Omental fat pad (tissue), 4 donors: ENCODE data around the gene SECISBP2. TPM values are rescaled to one million over a fixed set of nuclear protein-coding genes. Genes with fewer than 3 reads are reported as not detected.

Source experiments
- ATAC-seq: fragments of 150-250 bp; one replicate; pipeline ENCODE4 v1.9.1; 2016; ENCODE audit warnings: mild to moderate bottlenecking, moderate library complexity; ENCODE audit not compliant: low FRiP score
- DNase-seq: peaks from one replicate; pipeline ENCODE4 v3.0.0-alpha.2; 2019; ENCODE audit warnings: low spot score
- CTCF ChIP-seq, 3 donors: fragments of 450-650 bp; IDR thresholded peaks; one replicate each; pipeline ENCODE4 v1.5.1; 2016 to 2017; ENCODE audit warnings: antibody characterized with exemption in 3 of 3, mild to moderate bottlenecking in 3 of 3, moderate library complexity in 2 of 3
- total RNA-seq, 4 donors: library from RNA; depleted of rRNA; stranded (reverse); fragments of >200 nt; gene quantifications; one replicate each; pipeline ENCODE4 v1.1.0, GENCODE V29; 2016

The SECISBP2 gene
- total RNA-seq, 4 donors from 2014 or later = 45.8 to 68.4 (median 54.2) TPM

- no peak for ATAC-seq
- DNase-seq = no peak
- TF ChIP-seq CTCF (IDR thresholded peaks at IDR 0.05) = no peak
These were observed 46.6 kb downstream of the SECISBP2 start for GRCh38 chr9:89364666-89365531.

DNA sequence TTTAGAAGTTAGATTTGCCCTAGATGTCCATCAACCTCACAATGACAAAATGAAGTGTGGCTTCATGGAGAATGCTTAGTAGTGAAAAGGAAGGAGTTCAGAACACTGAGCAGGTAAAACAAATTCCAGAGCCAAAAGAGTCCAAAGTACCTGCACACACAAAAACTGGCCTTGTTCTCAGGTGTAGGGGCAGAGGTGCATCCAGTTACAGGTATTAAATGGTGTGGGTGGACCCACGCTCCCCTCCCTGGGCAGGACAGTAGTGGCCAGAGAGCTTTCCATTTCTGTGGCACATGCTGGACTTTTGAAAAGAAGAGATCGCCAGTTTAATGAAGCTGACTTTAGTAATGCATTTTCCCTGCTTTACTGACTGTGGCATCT, 47.2 kb downstream of the SECISBP2 start:
- ATAC-seq (no peak), DNase-seq (no peak)
- TF ChIP-seq CTCF (IDR thresholded peaks at IDR 0.05) = no peak

DNA sequence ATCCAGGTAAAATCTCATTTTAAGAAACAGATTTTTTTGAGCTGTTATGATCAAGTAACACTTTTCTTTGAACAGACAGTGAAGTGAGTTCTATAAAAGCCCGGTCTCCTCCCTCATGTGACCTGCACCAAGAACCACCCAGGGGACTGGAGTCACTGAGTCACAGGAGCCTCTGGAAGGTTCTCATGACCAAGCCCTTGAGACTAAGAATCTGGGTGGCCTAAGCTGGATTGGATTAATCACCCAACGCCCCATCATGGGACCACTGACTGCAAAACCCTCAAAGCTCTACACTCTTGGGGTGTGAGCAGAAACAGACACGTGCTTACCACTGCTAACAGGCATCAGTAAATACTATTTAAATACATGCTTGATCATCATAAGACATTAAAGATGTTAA, 48.4 kb downstream of the SECISBP2 start:
- ATAC-seq (no peak), DNase-seq (no peak)
- no peak for TF ChIP-seq CTCF (IDR thresholded peaks at IDR 0.05)

DNA sequence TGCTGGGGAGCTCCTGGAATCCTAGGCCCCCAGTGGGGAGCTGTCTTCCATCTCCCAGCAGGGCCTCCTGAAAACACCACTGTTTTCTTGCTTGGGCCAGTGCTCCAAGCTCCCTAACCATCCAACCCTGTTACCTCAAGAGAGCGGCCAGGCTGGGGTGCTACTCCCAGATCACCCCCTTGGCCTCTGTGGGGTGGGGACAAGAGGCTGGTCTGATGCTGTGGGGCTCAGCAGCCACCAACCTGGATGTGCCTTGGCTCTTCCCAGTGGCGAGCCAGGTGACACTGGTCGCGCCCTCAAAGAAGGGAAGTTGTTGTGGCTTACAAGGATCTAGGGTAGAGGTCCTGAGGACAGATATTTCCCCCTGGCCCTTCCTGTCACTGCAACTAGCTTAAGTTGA, 49.0 kb downstream of the SECISBP2 start:
- DNase-seq = no peak
- no peak for TF ChIP-seq CTCF (IDR thresholded peaks at IDR 0.05)
- no peak for ATAC-seq

DNA sequence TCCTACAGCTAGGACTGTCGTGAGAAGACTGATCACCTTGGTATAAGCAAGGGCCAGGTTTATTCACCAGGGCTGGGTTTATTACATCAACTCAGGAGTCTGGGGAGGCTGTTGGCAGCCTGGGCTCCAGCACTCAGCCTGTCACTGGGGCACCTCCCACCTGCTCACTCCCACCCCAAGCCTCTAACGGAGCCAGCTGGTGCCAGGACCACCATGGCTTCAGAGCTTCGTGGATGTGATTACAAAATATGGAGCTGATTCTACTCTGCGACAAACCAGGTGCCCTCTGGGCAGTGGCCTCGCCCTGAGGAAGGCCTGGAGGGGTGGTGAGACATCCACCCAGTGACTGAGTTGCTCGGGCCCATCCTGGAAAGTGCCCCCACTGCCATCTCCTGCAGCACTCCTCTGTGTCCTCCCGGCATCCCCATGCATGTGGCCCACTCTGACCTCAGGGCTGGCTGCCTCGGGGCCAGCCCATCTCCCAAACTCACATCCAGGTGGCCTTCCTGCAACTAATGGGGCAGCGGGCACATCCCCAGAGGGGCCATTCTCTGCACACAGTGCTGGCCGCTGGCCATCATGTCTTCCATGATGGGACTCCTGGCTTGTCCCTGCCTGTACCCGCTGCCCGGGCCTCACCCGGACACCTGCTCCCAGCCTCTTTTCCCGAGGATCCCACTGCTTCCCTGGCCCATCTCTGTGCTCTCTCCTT, 49.6 kb downstream of the SECISBP2 start:
- DNase-seq = no peak
- no peak for ATAC-seq
- no peak for TF ChIP-seq CTCF (IDR thresholded peaks at IDR 0.05)

DNA sequence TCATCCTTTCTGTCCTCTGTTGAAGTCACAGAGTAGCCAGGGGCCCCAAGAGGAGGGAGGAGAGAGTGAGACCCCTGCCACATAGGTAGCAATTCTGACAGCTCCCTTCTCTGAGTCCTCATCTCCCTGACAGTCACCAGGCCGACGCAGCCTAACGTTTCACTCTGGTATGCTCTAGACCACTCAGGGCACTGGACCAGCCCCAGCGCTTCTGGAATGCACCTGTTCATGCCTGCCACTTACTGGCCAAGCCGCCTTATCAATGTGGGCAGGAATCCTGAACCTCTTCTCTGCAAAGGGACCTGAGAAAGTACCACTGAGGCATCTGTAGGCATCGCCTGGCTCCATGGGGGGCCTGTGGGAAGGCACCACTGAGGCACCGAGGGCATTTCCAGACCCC, 50.2 kb downstream of the SECISBP2 start:
- no peak for ATAC-seq
- DNase-seq = no peak
- TF ChIP-seq CTCF (IDR thresholded peaks at IDR 0.05) = no peak
